Measurements from ENCODE around the gene ZNF700.

The ZNF700 gene

GRCh38 chr19:11964858-11965645, 40.1 kb downstream of the ZNF700 start, which contains the start of gene ZNF763:
Gene ZNF763, plus strand, starts transcription at chr19:11965040. Its CDS starts 169 bp downstream, at chr19:11965209.
- peak within 1 kb of the TSS; percentile 89 for H3K4me3 ChIP-seq (ENCODE audit: low read length)
- no peaks in the 10 kb centered on the region for H3K79me2 ChIP-seq (ENCODE audit: control insufficient read depth, low read length)
- peaks cover 18% of the 10 kb centered on the region for H3K4me1 ChIP-seq (ENCODE audit: control insufficient read depth, low read length)
- TF ChIP-seq EZH2phosphoT487 (IDR thresholded peaks at IDR 0.05; ENCODE audit: borderline replicate concordance, low read length), result no peak
- no peaks in the 10 kb centered on the region for H3K27me3 ChIP-seq (ENCODE audit: control insufficient read depth, low read length)
- H3K9me2 ChIP-seq (replicated peaks; ENCODE audit: control insufficient read depth, low read length), result no peaks in the 10 kb centered on the region
- H3K4me2 ChIP-seq (ENCODE audit: low read length), result peak within 1 kb of the TSS; percentile 83
- no peaks in the 10 kb centered on the region for H3K9me3 ChIP-seq (ENCODE audit: control insufficient read depth, insufficient read depth, low read length)
- 0 out of 2 replicates have a peak, but pooled peaks cover 3% of the 10 kb centered on the region for H3F3A ChIP-seq (ENCODE audit: control insufficient read depth, insufficient read depth)
- H3K36me3 ChIP-seq (ENCODE audit: control insufficient read depth, low read length), result no peaks in the 10 kb centered on the region
- peak within 1 kb of the TSS; percentile 42 for H3K27ac ChIP-seq (ENCODE audit: low read depth, low read length)
- H4K20me1 ChIP-seq (ENCODE audit: control insufficient read depth, insufficient read depth, low read depth, low read length), result no peaks in the 10 kb centered on the region

- Histone ChIP-seq H3K27me3 (ENCODE audit: control insufficient read depth, low read length) (no peaks in the 10 kb centered on the region), H3K36me3 (ENCODE audit: control insufficient read depth, low read length) (no peaks in the 10 kb centered on the region), H3K4me3 (ENCODE audit: low read length) (no peak overlapping the region), H3K27ac (ENCODE audit: low read depth, low read length) (no peak overlapping the region), H3K9me2 (replicated peaks; ENCODE audit: control insufficient read depth, low read length) (no peaks in the 10 kb centered on the region), H4K20me1 (ENCODE audit: control insufficient read depth, insufficient read depth, low read depth, low read length) (no peaks in the 10 kb centered on the region), H3K4me2 (ENCODE audit: low read length) (no peak overlapping the region), H3K9me3 (ENCODE audit: control insufficient read depth, insufficient read depth, low read length) (no peaks in the 10 kb centered on the region), H3K4me1 (ENCODE audit: control insufficient read depth, low read length) (peaks cover 5% of the 10 kb centered on the region), H3K79me2 (ENCODE audit: control insufficient read depth, low read length) (no peaks in the 10 kb centered on the region), H3F3A (ENCODE audit: control insufficient read depth, insufficient read depth) (no peaks in the 10 kb centered on the region)
- no peak for TF ChIP-seq EZH2phosphoT487 (IDR thresholded peaks at IDR 0.05; ENCODE audit: borderline replicate concordance, low read length)
- no peak for TF ChIP-seq CTCF (IDR thresholded peaks at IDR 0.05; ENCODE audit: low read depth, low read length, poor library complexity, severe bottlenecking)
Measured at GRCh38 chr19:11970174-11970573, 45.3 kb downstream of the ZNF700 start.

GRCh38 chr19:11971041-11971440, 46.1 kb downstream of the ZNF700 start:
- no peak for TF ChIP-seq EZH2phosphoT487 (IDR thresholded peaks at IDR 0.05; ENCODE audit: borderline replicate concordance, low read length)
- TF ChIP-seq CTCF (IDR thresholded peaks at IDR 0.05; ENCODE audit: low read depth, low read length, poor library complexity, severe bottlenecking), result no peak
- no peaks in the 10 kb centered on the region for H3F3A ChIP-seq (ENCODE audit: control insufficient read depth, insufficient read depth)

More at GRCh38 chr19:11971041-11971440, 46.1 kb downstream of the ZNF700 start:
- H3K9me3 ChIP-seq (ENCODE audit: control insufficient read depth, insufficient read depth, low read length), result peaks cover 4% of the 10 kb centered on the region; the same call in 1 of the 2 replicates
- no peaks in the 10 kb centered on the region for H3K27me3 ChIP-seq (ENCODE audit: control insufficient read depth, low read length)
- H3K27ac ChIP-seq (ENCODE audit: low read depth, low read length), result no peak overlapping the region
- no peaks in the 10 kb centered on the region for H3K79me2 ChIP-seq (ENCODE audit: control insufficient read depth, low read length)
- H3K4me1 ChIP-seq (ENCODE audit: control insufficient read depth, low read length), result no peaks in the 10 kb centered on the region
- no peaks in the 10 kb centered on the region for H3K9me2 ChIP-seq (replicated peaks; ENCODE audit: control insufficient read depth, low read length)
- no peaks in the 10 kb centered on the region for H3K36me3 ChIP-seq (ENCODE audit: control insufficient read depth, low read length)
- no peak overlapping the region for H3K4me3 ChIP-seq (ENCODE audit: low read length)
- H3K4me2 ChIP-seq (ENCODE audit: low read length), result no peak overlapping the region
- no peaks in the 10 kb centered on the region for H4K20me1 ChIP-seq (ENCODE audit: control insufficient read depth, insufficient read depth, low read depth, low read length)
